ENCODE results near the gene DLD. TPM values are rescaled to one million over a fixed set of nuclear protein-coding genes. Genes with fewer than 3 reads are reported as not detected.
"Not testable (repeated sequence)": the region's sequence is repeated elsewhere in the genome, so short reads cannot be mapped to it uniquely, and the experiment has no call there.

The DLD gene
- total RNA-seq, 4 donors from 2014 or later = 35.8 to 84.7 (median 67.9) TPM

DNA sequence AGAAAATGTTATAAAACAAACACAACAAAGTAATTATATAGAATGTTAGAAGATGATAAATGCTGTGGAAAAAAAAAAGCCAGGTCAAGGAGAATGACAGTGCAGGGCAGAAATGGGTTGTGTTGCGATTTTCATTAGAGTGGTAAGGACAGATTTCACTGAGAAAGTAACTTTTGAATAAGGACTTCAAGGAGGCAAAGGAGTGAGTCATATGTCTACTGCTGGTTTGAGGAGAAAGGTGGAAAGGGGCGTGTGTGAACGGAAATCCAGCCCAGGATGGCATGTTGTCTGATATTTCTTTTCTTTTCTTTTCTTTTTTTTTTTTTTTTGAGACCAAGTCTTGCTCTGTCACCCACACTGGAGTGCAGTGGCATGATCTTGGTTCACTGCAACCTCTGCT, 12.3 kb upstream of the DLD start:
- TF ChIP-seq POLR2AphosphoS5 (IDR thresholded peaks at IDR 0.05) (no peak), POLR2A (IDR thresholded peaks at IDR 0.05) (no peak), EP300 (IDR thresholded peaks at IDR 0.05) (no peak)
- TF ChIP-seq, protein P1, sequence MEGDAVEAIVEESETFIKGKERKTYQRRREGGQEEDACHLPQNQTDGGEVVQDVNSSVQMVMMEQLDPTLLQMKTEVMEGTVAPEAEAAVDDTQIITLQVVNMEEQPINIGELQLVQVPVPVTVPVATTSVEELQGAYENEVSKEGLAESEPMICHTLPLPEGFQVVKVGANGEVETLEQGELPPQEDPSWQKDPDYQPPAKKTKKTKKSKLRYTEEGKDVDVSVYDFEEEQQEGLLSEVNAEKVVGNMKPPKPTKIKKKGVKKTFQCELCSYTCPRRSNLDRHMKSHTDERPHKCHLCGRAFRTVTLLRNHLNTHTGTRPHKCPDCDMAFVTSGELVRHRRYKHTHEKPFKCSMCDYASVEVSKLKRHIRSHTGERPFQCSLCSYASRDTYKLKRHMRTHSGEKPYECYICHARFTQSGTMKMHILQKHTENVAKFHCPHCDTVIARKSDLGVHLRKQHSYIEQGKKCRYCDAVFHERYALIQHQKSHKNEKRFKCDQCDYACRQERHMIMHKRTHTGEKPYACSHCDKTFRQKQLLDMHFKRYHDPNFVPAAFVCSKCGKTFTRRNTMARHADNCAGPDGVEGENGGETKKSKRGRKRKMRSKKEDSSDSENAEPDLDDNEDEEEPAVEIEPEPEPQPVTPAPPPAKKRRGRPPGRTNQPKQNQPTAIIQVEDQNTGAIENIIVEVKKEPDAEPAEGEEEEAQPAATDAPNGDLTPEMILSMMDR (IDR thresholded peaks at IDR 0.05) = no peak
- 62% methylated on average over 3 of the region's 3 CpGs for WGBS
- Histone ChIP-seq H3K9me3 (no peaks in the 10 kb centered on the region), H3K27me3 (no peaks in the 10 kb centered on the region), H3K36me3 (no peaks in the 10 kb centered on the region), H3K27ac (no peak overlapping the region), H3K4me1 (peaks cover 9% of the 10 kb centered on the region), H3K4me3 (no peak overlapping the region)
- DNase-seq (ENCODE audit: low spot score in 2 of 2) = no peak

DNA sequence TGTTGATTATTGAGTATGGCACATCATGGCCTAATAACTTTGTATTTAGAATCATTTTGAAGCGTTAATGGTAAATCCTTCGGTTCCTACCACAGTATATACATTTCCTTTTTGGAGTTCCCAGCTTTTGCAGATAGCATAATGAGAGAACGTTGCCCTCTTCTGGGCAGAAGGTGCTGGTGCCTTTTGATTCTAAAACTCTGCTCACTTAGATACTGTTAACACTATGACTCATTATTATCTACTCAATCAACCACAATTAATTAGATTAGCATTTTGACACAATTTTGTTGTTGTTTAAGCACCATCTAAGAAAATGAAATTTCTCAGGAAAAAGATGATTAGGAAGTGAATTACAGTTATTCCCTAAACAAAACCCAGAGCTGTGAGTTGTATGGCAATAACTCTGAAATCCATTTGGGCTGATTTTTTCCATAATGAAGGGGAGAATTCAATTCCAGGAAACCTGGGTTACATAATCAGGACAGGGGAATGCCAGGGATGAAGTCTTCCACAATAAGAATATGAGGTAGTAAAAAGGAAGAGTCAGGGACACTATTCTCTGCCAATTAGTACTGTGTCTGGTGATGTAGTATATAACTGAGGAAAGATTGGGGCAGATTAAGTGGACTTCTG, 11.5 kb upstream of the DLD start:
- TF ChIP-seq, protein P1 (IDR thresholded peaks at IDR 0.05) = peak; percentile 55 to 63
- TF ChIP-seq POLR2AphosphoS5 (IDR thresholded peaks at IDR 0.05) (no peak), POLR2A (IDR thresholded peaks at IDR 0.05) (no peak)
- DNase-seq (ENCODE audit: low spot score in 2 of 2) = no peak
- H3K27me3 ChIP-seq = no peaks in the 10 kb centered on the region
- no peak overlapping the region for H3K4me3 ChIP-seq
- H3K36me3 ChIP-seq = no peaks in the 10 kb centered on the region
- H3K9me3 ChIP-seq = no peaks in the 10 kb centered on the region
- peaks cover 9% of the 10 kb centered on the region for H3K4me1 ChIP-seq
- H3K27ac ChIP-seq = no peak overlapping the region
- WGBS = 6% methylated on average over 3 of the region's 3 CpGs

DNA sequence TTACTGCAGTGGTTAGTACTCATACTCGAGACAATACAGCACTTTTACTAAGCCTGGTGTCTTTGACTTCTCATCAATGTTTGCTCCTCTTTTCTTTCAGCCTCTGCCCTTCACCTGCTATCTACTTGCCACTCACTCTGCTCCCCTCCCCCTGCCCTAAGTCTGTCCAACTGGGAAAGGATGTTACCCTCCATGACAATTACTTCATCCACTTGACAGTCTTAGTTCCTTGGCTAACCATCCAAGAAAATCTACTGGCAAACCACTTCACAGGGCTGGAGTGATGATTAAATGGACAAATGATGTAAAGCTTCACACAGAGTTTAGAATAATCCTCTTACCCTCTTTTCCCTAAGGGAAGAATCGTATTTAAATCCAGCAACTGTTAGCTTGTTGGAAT, 8.2 kb upstream of the DLD start:
- no peaks in the 10 kb centered on the region for H3K27me3 ChIP-seq
- peaks cover 9% of the 10 kb centered on the region for H3K4me1 ChIP-seq
- 65% methylated on average over 2 of the region's 2 CpGs for WGBS
- TF ChIP-seq, protein P1 (IDR thresholded peaks at IDR 0.05) = no peak
- no peak for TF ChIP-seq POLR2A (IDR thresholded peaks at IDR 0.05)
- TF ChIP-seq POLR2AphosphoS5 (IDR thresholded peaks at IDR 0.05) = no peak
- TF ChIP-seq EP300 (IDR thresholded peaks at IDR 0.05) = no peak
- H3K27ac ChIP-seq = no peak overlapping the region
- H3K4me3 ChIP-seq = no peak overlapping the region
- H3K9me3 ChIP-seq = no peaks in the 10 kb centered on the region
- H3K36me3 ChIP-seq = no peaks in the 10 kb centered on the region
- no peak for DNase-seq (ENCODE audit: low spot score in 2 of 2)

DNA sequence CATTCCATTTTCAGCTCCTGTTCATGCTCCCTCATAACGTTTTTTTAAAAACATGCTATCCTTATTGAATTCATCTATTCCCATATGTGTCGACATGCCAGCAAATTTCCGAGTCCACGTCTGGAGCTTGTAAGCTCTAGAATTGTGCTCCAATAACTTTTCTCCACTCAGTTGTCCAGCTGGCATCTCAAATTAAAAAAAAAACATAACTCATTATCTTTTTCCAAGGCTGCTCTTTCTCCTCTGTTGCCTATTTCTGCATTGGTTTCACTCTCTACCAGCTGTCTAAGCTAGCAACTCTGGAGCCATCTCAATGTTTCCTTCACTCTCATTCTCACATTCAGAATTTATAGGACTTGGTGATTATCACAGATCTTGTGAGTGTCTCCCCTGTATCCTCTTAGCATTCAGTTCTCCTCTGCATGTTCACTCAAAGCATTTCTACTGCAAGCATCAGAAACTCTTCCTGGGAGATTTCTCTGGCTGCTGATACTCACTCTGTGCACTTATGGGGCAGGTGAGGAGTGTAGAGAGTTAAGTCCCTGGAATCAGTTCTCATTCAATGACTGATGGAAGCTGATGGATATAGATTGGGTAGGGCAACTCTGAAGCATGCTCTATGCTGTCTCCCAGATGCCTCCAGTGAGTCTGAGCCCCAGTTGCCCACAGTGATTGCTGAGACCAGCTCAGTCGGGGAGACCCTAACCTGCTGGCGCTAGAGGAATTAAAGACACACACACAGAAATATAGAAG, 6.7 kb upstream of the DLD start:
- WGBS = 56% methylated on average over 6 of the region's 6 CpGs
- TF ChIP-seq POLR2A (IDR thresholded peaks at IDR 0.05) = no peak
- no peak for TF ChIP-seq EP300 (IDR thresholded peaks at IDR 0.05)
- TF ChIP-seq, protein P1 (IDR thresholded peaks at IDR 0.05) = no peak
- TF ChIP-seq POLR2AphosphoS5 (IDR thresholded peaks at IDR 0.05) = no peak
- peaks cover 7% of the 10 kb centered on the region for H3K4me1 ChIP-seq
- no peak overlapping the region for H3K27ac ChIP-seq
- H3K36me3 ChIP-seq = no peaks in the 10 kb centered on the region
- no peaks in the 10 kb centered on the region for H3K27me3 ChIP-seq
- no peak overlapping the region for H3K4me3 ChIP-seq
- no peaks in the 10 kb centered on the region for H3K9me3 ChIP-seq
- no peak for DNase-seq (ENCODE audit: low spot score in 2 of 2)

DNA sequence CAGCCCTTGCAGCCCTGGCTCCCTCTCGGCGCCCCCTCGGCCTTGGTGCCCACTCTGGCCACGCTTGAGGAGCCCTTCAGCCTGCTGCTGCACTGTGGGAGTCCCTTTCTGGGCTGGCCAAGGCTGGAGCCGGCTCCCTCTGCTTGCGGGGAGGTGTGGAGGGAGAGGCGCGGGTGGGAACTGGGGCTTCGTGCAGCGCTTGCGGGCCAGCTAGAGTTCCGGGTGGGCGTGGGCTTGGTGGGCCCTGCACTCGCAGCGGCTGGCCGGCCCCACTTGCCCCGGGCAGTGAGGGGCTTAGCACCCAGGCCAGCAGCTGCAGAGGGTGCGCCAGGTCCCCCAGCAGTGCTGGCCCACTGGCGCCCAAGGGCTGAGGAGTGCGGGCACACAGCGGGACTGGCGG, 3.2 kb upstream of the DLD start:
- peaks cover 21% of the 10 kb centered on the region for H3K4me1 ChIP-seq
- H3K9me3 ChIP-seq; DNase-seq (ENCODE audit: low spot score in 2 of 2); H3K36me3 ChIP-seq; H3K27me3 ChIP-seq; H3K27ac ChIP-seq; H3K4me3 ChIP-seq: not testable (repeated sequence)
- WGBS = 84% methylated on average over 12 of the region's 22 CpGs
